Fibroblast of lung (primary cell): Measurements from ENCODE around the gene MXD1. TPM values are rescaled to one million over a fixed set of nuclear protein-coding genes. Genes with fewer than 3 reads are reported as not detected.

Source experiments
- DNase-seq, 2 donors: peaks; one replicate each; pipeline versions ENCODE4 v3.0.0 to v3.0.0-alpha.2; 2010; ENCODE audit warnings: low read depth in 2 of 2
- H2AFZ ChIP-seq: 2 replicates; pipeline ENCODE4 v1.5.1; 2012; ENCODE audit warnings: low read length, control low read depth, inconsistent platforms
- H3K27ac ChIP-seq: 2 replicates; pipeline ENCODE4 v1.5.1; 2011; ENCODE audit warnings: low read length, control low read depth; ENCODE audit not compliant: insufficient read depth
- H3K27me3 ChIP-seq: 2 replicates; pipeline ENCODE4 v1.5.1; 2011; ENCODE audit warnings: mild to moderate bottlenecking, low read length; ENCODE audit not compliant: control insufficient read depth, insufficient read depth
- H3K36me3 ChIP-seq: 2 replicates; pipeline ENCODE4 v1.5.1; 2011; ENCODE audit warnings: low read length; ENCODE audit not compliant: control insufficient read depth, insufficient read depth
- H3K4me1 ChIP-seq: 2 replicates; pipeline ENCODE4 v1.5.1; 2011; ENCODE audit warnings: low read length; ENCODE audit not compliant: control insufficient read depth, insufficient read depth; ENCODE audit errors: extremely low read depth
- H3K4me2 ChIP-seq: 2 replicates; pipeline ENCODE4 v1.5.1; 2011; ENCODE audit warnings: low read length, control low read depth; ENCODE audit not compliant: insufficient read depth; ENCODE audit errors: extremely low read depth
- H3K4me3 ChIP-seq, 4 experiments: fragments of 200-600 bp in 1 of 4; sonication (generic) in 1 of 4; replicated peaks in 1 of 4; 2 replicates each; pipeline ENCODE4 v1.5.1; 2011 to 2016; ENCODE audit warnings: low read length in 4 of 4, low read depth in 3 of 4, mild to moderate bottlenecking in 3 of 4, control low read depth in 2 of 4, inconsistent platforms in 1 of 4, mixed read lengths in 1 of 4; ENCODE audit not compliant: insufficient read depth in 1 of 4; ENCODE audit errors: control extremely low read depth in 1 of 4
- H3K79me2 ChIP-seq: 2 replicates; pipeline ENCODE4 v1.5.1; 2012; ENCODE audit warnings: mild to moderate bottlenecking, low read length, inconsistent platforms; ENCODE audit not compliant: control insufficient read depth, insufficient read depth
- H3K9ac ChIP-seq: 2 replicates; pipeline ENCODE4 v1.5.1; 2011; ENCODE audit warnings: mild to moderate bottlenecking, low read length, control low read depth; ENCODE audit not compliant: insufficient read depth
- H3K9me3 ChIP-seq: 2 replicates; pipeline ENCODE4 v1.5.1; 2012; ENCODE audit warnings: low read depth, low read length; ENCODE audit not compliant: control insufficient read depth, insufficient read depth
- H4K20me1 ChIP-seq: 2 replicates; pipeline ENCODE4 v1.5.1; 2011; ENCODE audit warnings: low read length; ENCODE audit not compliant: control insufficient read depth, insufficient read depth; ENCODE audit errors: extremely low read depth
- EZH2 ChIP-seq: IDR thresholded peaks from 2 replicates; pipeline ENCODE4 v1.5.1; 2012; ENCODE audit warnings: low read length, control low read depth, mild to moderate bottlenecking; ENCODE audit errors: missing control alignments
- polyA plus RNA-seq, 2 donors: library from polyadenylated mRNA; depleted of rRNA in 1 of 2; stranded (reverse) in 1 of 2; unstranded in 1 of 2; fragments of >200 nt; gene quantifications; 2 replicates each; pipeline ENCODE4 v1.2.1, GENCODE V29; 2011 to 2012; ENCODE audit warnings: missing spikeins in 1 of 2
- total RNA-seq: library from RNA; depleted of rRNA; stranded (reverse); fragments of >200 nt; gene quantifications from 2 replicates; pipeline ENCODE4 v1.2.1, GENCODE V29; 2014
- TF ChIP-seq, protein P1 (sequence below), 2 donors: IDR thresholded peaks in 1 of 2; conservative IDR thresholded peaks in 1 of 2; 1 replicate in 1 of 2; 2 replicates in 1 of 2; pipeline ENCODE4 v1.5.1; 2011 to 2012; ENCODE audit warnings: low read length in 2 of 2, control low read depth in 1 of 2, inconsistent platforms in 1 of 2, low read depth in 1 of 2, mild to moderate bottlenecking in 1 of 2

The MXD1 gene
- total and polyA plus RNA-seq, 2 donors (not counting 1 experiment from before 2014, with no cell fraction given) = 5.4 to 8.4 TPM

DNA sequence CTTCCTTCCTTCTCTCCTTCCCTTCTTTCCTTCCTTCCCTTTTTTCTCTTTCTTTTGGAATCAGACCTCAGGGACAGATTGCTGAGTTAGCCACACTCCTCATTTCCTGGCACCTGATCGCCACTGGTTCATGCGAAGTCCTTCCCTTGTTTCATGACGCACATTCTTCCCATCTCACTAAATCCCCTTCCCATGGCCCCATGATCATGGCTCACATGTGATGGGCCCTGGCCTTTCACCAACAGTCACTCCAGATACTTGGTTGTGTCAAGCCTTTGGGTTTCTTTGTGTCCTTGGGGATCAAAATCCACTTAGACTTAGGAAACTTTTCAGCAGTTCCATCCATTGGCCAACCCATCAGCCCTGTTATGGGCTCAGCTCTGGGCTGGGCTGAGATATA, 70.3 kb downstream of the MXD1 start:
- no peaks in the 10 kb centered on the region for H3K79me2 ChIP-seq
- H3K4me2 ChIP-seq = no peak overlapping the region
- H3K27ac ChIP-seq = no peak overlapping the region
- no peaks in the 10 kb centered on the region for H3K36me3 ChIP-seq
- no peaks in the 10 kb centered on the region for H3K9me3 ChIP-seq
- no peaks in the 10 kb centered on the region for H3K27me3 ChIP-seq
- TF ChIP-seq, protein P1, sequence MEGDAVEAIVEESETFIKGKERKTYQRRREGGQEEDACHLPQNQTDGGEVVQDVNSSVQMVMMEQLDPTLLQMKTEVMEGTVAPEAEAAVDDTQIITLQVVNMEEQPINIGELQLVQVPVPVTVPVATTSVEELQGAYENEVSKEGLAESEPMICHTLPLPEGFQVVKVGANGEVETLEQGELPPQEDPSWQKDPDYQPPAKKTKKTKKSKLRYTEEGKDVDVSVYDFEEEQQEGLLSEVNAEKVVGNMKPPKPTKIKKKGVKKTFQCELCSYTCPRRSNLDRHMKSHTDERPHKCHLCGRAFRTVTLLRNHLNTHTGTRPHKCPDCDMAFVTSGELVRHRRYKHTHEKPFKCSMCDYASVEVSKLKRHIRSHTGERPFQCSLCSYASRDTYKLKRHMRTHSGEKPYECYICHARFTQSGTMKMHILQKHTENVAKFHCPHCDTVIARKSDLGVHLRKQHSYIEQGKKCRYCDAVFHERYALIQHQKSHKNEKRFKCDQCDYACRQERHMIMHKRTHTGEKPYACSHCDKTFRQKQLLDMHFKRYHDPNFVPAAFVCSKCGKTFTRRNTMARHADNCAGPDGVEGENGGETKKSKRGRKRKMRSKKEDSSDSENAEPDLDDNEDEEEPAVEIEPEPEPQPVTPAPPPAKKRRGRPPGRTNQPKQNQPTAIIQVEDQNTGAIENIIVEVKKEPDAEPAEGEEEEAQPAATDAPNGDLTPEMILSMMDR (conservative IDR thresholded peaks at IDR 0.05 in 1 of 2, IDR thresholded peaks at IDR 0.05 in 1 of 2; ENCODE audit: low read depth in 1 of 2, low read length in 2 of 2) = no peak
- no peak for TF ChIP-seq EZH2
- H3K9ac ChIP-seq = no peak overlapping the region
- DNase-seq = no peak
- no peaks in the 10 kb centered on the region for H3K4me1 ChIP-seq
- H3K4me3 ChIP-seq = no peak overlapping the region
- no peaks in the 10 kb centered on the region for H4K20me1 ChIP-seq
- H2AFZ ChIP-seq = no peak overlapping the region

DNA sequence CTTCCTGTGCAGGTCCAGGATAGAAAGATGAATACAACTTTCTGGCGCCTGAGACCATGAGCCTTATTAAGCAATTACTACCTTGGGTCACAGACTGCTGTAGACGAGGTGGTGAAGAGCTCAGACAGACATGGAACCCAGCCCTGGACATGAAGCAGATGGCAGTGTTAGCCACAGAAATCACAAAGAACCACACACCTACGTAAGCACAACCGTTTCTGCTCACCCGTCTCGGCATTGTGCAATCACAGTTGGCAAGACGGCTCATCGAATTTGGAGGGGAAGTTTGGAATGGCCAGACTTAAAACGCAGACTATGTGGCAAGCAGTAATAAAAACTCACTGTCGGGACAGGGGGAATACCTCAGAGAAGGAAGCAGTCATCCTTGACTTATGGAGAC, 70.8 kb downstream of the MXD1 start:
- Histone ChIP-seq H3K4me3 (no peak overlapping the region), H3K4me2 (no peak overlapping the region), H3K9me3 (no peaks in the 10 kb centered on the region), H3K36me3 (no peaks in the 10 kb centered on the region), H3K4me1 (no peaks in the 10 kb centered on the region), H3K9ac (no peak overlapping the region), H3K27me3 (no peaks in the 10 kb centered on the region), H2AFZ (no peak overlapping the region), H3K27ac (no peak overlapping the region), H4K20me1 (no peaks in the 10 kb centered on the region), H3K79me2 (no peaks in the 10 kb centered on the region)
- DNase-seq = peak in 1 of 2 donors; percentile 63
- no peak for TF ChIP-seq EZH2

DNA sequence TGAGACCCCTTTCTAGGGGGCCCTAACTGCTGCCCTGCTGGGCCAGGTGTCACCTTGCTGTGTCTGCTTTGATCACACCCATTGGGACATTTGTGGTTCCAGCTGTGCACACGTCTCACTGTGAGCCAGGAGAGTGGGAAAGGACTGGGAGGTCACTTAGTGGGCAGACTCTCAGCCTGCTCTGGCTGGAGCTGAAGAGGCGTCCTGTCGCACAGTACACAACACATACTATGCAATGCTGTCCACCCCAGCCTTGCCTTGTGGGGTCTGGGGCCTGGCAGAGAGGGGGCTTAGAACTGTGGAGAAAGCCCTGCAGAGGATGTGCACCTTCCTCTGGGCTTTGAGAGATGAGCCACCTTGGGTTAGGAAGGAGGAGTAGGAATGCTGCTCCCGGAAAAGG, 71.8 kb downstream of the MXD1 start:
- Histone ChIP-seq H3K79me2 (no peaks in the 10 kb centered on the region), H3K27ac (no peak overlapping the region), H3K36me3 (no peaks in the 10 kb centered on the region), H3K27me3 (no peaks in the 10 kb centered on the region), H3K9me3 (no peaks in the 10 kb centered on the region), H3K4me2 (no peak overlapping the region), H4K20me1 (no peaks in the 10 kb centered on the region), H2AFZ (no peak overlapping the region), H3K9ac (no peak overlapping the region), H3K4me1 (no peaks in the 10 kb centered on the region), H3K4me3 (no peak overlapping the region)
- no peak for DNase-seq
- TF ChIP-seq EZH2 = no peak
- TF ChIP-seq, protein P1 (conservative IDR thresholded peaks at IDR 0.05 in 1 of 2, IDR thresholded peaks at IDR 0.05 in 1 of 2; ENCODE audit: low read depth in 1 of 2, low read length in 2 of 2) = no peak
